Measurements from ENCODE around the gene TRIM7. TPM values are rescaled to one million over a fixed set of nuclear protein-coding genes. Genes with fewer than 3 reads are reported as not detected.

Gene TRIM7
- 1 to 10 TPM; 1.9 TPM for total RNA-seq

- ChIA-PET POLR2A (interaction anchor here (0.7 to 2.5 kb wide), 4 partner anchors 13 to 18 kb away, joined by 3 to 17 read pairs (median 6); partner anchors contain the start of gene TRIM41), CTCF (interaction anchor here (1.1 to 7.2 kb wide), 4 partner anchors 9 to 21 kb away, joined by 3 to 94 read pairs (median 10); partner anchors contain the start of gene TRIM41)
Observed at GRCh38 chr5:181204826-181205760, at the start of gene TRIM7. TSS of gene TRIM7 (minus strand) at chr5:181205196. CDS start at chr5:181205110, 86 bp downstream.

- CTCF ChIA-PET: no interaction called here
- POLR2A ChIA-PET: interaction anchor here (5.9 kb wide), 1 partner anchor 13 kb away, joined by 48 read pairs; the partner anchor contains the start of gene TRIM52
Observed at GRCh38 chr5:181248277-181248676, 43.3 kb upstream of the TRIM7 start.

- ChIA-PET POLR2A (interaction anchor here (1.3 to 5.9 kb wide), 3 partner anchors 10 to 55 kb away, joined by 4 to 48 read pairs (median 5); partner anchors contain the start of gene TRIM52), CTCF (interaction anchor here (1.0 to 2.9 kb wide), 2 partner anchors 57 to 62 kb away, joined by 3 to 16 read pairs; no protein-coding TSS in a partner anchor)
Observed at GRCh38 chr5:181246276-181247049, 41.5 kb upstream of the TRIM7 start.

- CTCF ChIA-PET: interaction anchor here (1.0 to 2.9 kb wide), 3 partner anchors 38 to 61 kb away, joined by 3 to 16 read pairs (median 8); no protein-coding TSS in a partner anchor
- POLR2A ChIA-PET: interaction anchor here (1.2 to 5.9 kb wide), 5 partner anchors 9 to 54 kb away, joined by 4 to 48 read pairs (median 5); partner anchors contain the start of gene TRIM52
Observed at GRCh38 chr5:181245427-181246275, 40.7 kb upstream of the TRIM7 start.

GRCh38 chr5:181243564-181244343, 38.8 kb upstream of the TRIM7 start, which contains the start of gene RACK1:
TSS of gene RACK1 (minus strand) at chr5:181243906. CDS start at chr5:181243800, 106 bp downstream.
- ChIA-PET POLR2A (interaction anchor here (0.8 to 5.9 kb wide), 9 partner anchors 9 to 59 kb away, joined by 3 to 48 read pairs (median 6); partner anchors contain the start of genes TRIM41 and TRIM52), CTCF (interaction anchor here (0.8 to 2.9 kb wide), 5 partner anchors 21 to 69 kb away, joined by 3 to 16 read pairs (median 6); partner anchors contain the start of gene TRIM41)

GRCh38 chr5:181243018-181243563, 38.1 kb upstream of the TRIM7 start:
- ChIA-PET POLR2A (interaction anchor here (0.8 to 1.9 kb wide), 4 partner anchors 8 to 51 kb away, joined by 3 to 7 read pairs (median 7); partner anchors contain the start of gene TRIM52), CTCF (interaction anchor here (0.9 to 1.7 kb wide), 3 partner anchors 14 to 58 kb away, joined by 3 to 6 read pairs (median 3); partner anchors contain the start of gene TRIM41)

GRCh38 chr5:181242031-181242451, 37.0 kb upstream of the TRIM7 start:
- POLR2A ChIA-PET: interaction anchor here (0.8 to 3.4 kb wide), 6 partner anchors 15 to 52 kb away, joined by 3 to 25 read pairs (median 5); partner anchors contain the start of genes TRIM41 and TRIM52
- CTCF ChIA-PET: interaction anchor here (0.9 to 1.9 kb wide), 6 partner anchors 13 to 57 kb away, joined by 3 to 6 read pairs (median 4); partner anchors contain the start of genes TRIM41 and TRIM52

GRCh38 chr5:181241393-181241975, 36.5 kb upstream of the TRIM7 start:
- ChIA-PET POLR2A (interaction anchor here (0.7 to 3.4 kb wide), 9 partner anchors 10 to 73 kb away, joined by 3 to 25 read pairs (median 5); partner anchors contain the start of gene TRIM41), CTCF (interaction anchor here (1.0 to 1.9 kb wide), 5 partner anchors 19 to 57 kb away, joined by 3 to 5 read pairs (median 4); partner anchors contain the start of gene TRIM52)

GRCh38 chr5:181239062-181239663, 34.2 kb upstream of the TRIM7 start:
- ChIA-PET CTCF (interaction anchor here (0.8 to 1.1 kb wide), 2 partner anchors 9 to 21 kb away, joined by 3 to 5 read pairs; no protein-coding TSS in a partner anchor), POLR2A (interaction anchor here (0.9 to 3.4 kb wide), 5 partner anchors 11 to 32 kb away, joined by 3 to 25 read pairs (median 4); partner anchors contain the start of gene TRIM41)

- POLR2A ChIA-PET: interaction anchor here (1.3 to 3.3 kb wide), 2 partner anchors 13 to 23 kb away, joined by 3 to 33 read pairs; partner anchors contain the start of gene TRIM41
- CTCF ChIA-PET: no interaction called here
Observed at GRCh38 chr5:181237729-181238385, 32.9 kb upstream of the TRIM7 start.

- POLR2A ChIA-PET: interaction anchor here (0.6 to 3.3 kb wide), 3 partner anchors 9 to 12 kb away, joined by 3 to 33 read pairs (median 4); partner anchors contain the start of gene TRIM41
- CTCF ChIA-PET: no interaction called here
Observed at GRCh38 chr5:181236954-181237641, 32.1 kb upstream of the TRIM7 start.

- CTCF ChIA-PET: no interaction called here
- POLR2A ChIA-PET: interaction anchor here (0.6 to 3.3 kb wide), 3 partner anchors 9 to 13 kb away, joined by 3 to 33 read pairs (median 4); partner anchors contain the start of gene TRIM41
Observed at GRCh38 chr5:181236471-181236870, 31.5 kb upstream of the TRIM7 start.

- ChIA-PET CTCF (no interaction called here), POLR2A (interaction anchor here (1.1 to 3.3 kb wide), 4 partner anchors 8 to 11 kb away, joined by 4 to 33 read pairs (median 6); partner anchors contain the start of genes RACK1 and TRIM41)
Observed at GRCh38 chr5:181235689-181236366, 30.8 kb upstream of the TRIM7 start.

GRCh38 chr5:181235323-181235688, 30.3 kb upstream of the TRIM7 start:
- CTCF ChIA-PET: no interaction called here
- POLR2A ChIA-PET: interaction anchor here (0.5 to 3.3 kb wide), 5 partner anchors 8 to 27 kb away, joined by 3 to 33 read pairs (median 4); partner anchors contain the start of genes RACK1 and TRIM41
